NB4 (cell line): ENCODE results near the gene RSAD1.

Experiments used
- DNase-seq: peaks from one replicate; pipeline ENCODE4 v3.0.0; 2010; ENCODE audit warnings: low read depth
- H3K4me3 ChIP-seq: one replicate; pipeline ENCODE4 v1.5.1; 2011; ENCODE audit warnings: mild to moderate bottlenecking, low read depth, low read length, moderate library complexity
- MAX ChIP-seq: IDR thresholded peaks from 2 replicates; pipeline ENCODE4 v1.6.1; 2011; ENCODE audit warnings: low read depth, low read length
- MYC ChIP-seq: IDR thresholded peaks from 2 replicates; pipeline ENCODE4 v1.6.1; 2011; ENCODE audit warnings: low read depth, low read length
- POLR2A ChIP-seq: IDR thresholded peaks from 2 replicates; pipeline ENCODE4 v1.6.1; 2011; ENCODE audit warnings: mild to moderate bottlenecking; ENCODE audit not compliant: insufficient read length; ENCODE audit errors: extremely low read depth
- TF ChIP-seq, protein P1 (sequence below): IDR thresholded peaks from one replicate; pipeline ENCODE4 v1.5.1; 2012; ENCODE audit warnings: low read depth, low read length

The RSAD1 gene

DNA sequence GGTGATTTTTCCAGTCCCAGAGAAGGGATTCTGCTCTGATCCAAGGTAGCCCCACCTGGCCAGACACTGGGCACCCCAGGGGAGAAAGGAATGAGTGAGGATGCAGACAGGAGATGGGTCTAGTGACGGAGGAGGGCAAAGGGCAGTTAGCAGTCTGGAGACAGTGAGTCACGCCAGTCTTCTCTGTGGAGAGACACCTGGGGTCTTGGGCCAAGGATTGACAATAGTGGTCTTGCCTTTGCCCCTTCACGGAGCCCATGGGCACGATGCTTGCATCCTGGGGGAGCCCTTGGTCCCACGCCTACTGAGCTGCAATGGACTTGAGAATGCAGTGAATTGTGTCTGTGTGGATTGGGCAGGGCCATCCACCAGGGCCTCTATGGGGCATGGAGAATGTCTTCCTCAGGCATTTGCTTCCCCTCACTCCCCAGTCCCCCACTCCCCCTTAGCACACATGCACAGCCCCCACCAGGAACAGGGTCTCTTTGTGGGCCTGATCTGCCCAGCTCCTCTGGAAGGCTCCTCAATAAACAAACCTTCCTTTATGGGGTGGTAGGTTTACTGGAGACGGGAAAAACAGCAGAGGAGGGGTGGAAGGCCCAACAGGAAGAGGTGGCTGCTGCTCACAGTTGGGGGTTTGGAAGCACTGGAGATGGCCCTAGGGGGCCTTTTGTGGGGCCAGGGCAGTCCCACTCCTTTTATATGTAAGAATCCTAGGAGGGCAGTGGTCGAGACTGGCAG is 11.4 kb upstream of the RSAD1 start:
- no peak for DNase-seq
- H3K4me3 ChIP-seq, result no peak overlapping the region
- TF ChIP-seq MYC (no peak), POLR2A (no peak)
- TF ChIP-seq, protein P1, sequence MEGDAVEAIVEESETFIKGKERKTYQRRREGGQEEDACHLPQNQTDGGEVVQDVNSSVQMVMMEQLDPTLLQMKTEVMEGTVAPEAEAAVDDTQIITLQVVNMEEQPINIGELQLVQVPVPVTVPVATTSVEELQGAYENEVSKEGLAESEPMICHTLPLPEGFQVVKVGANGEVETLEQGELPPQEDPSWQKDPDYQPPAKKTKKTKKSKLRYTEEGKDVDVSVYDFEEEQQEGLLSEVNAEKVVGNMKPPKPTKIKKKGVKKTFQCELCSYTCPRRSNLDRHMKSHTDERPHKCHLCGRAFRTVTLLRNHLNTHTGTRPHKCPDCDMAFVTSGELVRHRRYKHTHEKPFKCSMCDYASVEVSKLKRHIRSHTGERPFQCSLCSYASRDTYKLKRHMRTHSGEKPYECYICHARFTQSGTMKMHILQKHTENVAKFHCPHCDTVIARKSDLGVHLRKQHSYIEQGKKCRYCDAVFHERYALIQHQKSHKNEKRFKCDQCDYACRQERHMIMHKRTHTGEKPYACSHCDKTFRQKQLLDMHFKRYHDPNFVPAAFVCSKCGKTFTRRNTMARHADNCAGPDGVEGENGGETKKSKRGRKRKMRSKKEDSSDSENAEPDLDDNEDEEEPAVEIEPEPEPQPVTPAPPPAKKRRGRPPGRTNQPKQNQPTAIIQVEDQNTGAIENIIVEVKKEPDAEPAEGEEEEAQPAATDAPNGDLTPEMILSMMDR, result no peak

DNA sequence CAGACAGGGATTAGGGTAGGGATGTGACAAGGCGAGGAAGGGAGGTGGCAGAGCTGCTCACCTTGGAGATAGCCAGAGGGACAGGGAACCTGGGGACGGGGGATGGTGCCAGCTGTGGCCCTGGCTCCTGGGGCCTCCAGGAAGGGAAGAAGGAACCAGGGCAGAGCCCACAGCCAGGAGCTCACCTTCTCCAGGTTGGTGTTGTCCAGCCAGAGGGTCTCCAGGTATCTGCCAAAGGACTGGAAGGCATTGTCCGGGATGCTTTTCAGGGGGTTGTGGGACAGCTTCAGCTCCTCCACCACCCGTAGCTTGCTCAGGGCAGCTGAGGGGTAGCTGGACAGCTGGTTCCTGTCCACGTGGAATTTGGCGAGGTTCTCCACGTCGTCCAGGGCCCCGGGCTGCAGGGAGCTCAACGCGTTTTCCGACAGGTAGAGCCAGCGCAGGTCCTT is 10.8 kb upstream of the RSAD1 start:
- no peak for TF ChIP-seq MYC
- TF ChIP-seq, protein P1, result no peak
- no peak for TF ChIP-seq MAX
- no peak for TF ChIP-seq POLR2A
- H3K4me3 ChIP-seq, result no peak overlapping the region
- no peak for DNase-seq

DNA sequence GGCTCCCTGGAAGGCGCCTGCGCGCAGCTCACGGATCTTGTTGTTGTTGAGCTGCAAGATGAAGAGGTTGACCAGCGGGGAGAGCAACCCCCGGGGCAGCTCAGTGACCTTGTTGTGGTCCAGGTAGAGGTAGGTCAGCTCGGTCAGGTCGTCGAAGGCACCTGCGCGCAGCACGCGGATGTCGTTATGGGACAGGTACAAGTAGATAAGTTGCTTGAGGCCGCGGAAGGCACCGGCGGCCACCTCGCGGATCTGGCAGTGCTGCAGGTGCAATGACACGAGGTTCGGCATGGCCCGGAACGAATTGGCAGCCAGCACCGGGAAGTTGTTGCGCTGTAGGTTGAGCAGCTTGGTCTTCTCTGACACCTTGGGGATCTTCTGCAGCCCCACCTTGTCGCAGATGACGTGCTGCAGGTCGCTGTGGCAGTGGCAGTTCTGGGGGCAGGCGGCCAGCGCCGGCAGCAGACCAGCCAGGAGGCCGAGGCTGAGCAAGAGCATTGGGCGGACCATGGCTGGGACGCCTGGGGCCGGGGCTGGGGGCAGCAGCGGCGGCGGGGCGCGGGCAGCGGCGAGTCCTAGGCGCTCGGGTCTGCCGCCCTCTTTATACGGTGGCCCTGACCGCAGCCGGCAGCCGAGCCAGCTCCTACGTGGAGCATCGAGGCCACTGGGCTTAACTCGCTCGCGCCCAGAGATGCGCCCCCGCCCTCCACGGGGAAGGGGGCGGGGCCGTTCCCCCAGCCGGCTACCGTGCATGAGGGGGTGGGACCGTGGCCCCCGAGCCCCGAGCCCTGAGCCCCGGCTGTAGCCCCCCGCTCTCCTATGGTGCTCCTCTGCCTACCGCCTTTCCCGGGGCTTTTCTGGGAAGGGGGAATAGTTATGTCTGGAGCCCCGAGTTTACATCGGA is 10.1 kb upstream of the RSAD1 start, which contains the start of gene CHAD:
TSS of gene CHAD (minus strand) at position 577 of the 904 bp plus-strand sequence. CDS start at position 510, 67 bp downstream.
- TF ChIP-seq, protein P1, result no peak
- no peak within 1 kb of the TSS for H3K4me3 ChIP-seq
- DNase-seq, result no peak

DNA sequence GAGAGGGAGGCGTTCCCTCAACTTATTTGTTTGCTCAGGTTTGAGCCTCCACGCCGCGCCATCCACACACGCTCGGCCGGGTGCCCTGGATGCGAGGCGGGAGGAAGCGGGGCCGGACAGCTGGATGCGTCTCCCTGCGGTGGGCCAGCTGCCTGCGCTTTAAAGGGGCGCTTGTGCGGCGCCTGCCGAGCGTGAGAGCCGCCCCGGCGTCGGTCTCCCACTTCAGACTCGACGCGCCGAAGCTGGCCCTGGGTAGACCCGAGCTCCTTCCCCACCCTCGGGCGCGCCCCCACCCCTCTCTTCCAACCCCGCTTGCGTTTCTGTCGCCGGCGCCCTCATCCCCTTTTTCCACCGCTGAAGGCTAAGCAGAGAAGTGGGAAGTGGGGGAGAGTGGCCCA is 9.5 kb upstream of the RSAD1 start:
- TF ChIP-seq MAX (no peak), MYC (no peak), POLR2A (no peak)
- TF ChIP-seq, protein P1, result no peak
- no peak for DNase-seq
- H3K4me3 ChIP-seq, result no peak overlapping the region

DNA sequence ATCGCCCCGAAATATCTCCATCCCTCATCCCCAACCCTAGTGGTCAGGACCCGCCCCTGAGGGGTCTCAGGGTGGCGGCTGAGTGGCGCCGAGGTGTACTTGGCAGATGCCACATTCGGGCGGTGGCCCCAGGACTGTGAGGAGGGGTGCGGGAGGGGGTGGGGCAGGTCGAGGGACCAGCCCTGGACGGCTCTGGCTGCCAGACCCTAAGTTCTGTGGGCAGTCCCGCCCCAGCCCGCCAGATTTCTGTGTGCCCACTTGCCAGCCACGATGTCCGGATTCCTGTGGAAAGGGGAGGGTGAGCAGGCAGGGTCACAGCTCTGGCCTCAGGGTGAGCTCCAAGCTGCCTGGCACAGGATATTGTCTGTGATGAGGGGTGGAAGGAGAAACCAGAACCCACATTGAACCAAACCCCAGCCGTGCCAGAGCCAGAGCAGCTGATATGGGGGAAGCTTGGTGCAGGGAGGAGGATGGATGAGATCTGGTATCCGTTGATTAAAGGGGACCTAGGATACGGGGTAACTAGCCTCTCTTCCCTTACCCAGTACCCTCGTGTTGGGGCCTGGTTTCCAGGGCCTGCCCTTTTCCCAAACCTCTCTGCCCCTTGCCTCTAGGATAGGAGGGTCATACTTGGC is 8.9 kb upstream of the RSAD1 start:
- no peak overlapping the region for H3K4me3 ChIP-seq

More for the DNA sequence above, 8.9 kb upstream of the RSAD1 start:
- DNase-seq, result no peak
- no peak for TF ChIP-seq MYC
- TF ChIP-seq, protein P1, result no peak
